Gastrocnemius medialis (tissue), 4 donors: ENCODE measurements around the gene SNCA. TPM values are rescaled to one million over a fixed set of nuclear protein-coding genes. Genes with fewer than 3 reads are reported as not detected.

Source experiments
- ATAC-seq, 2 donors: fragments of 150-250 bp; one replicate each; pipeline ENCODE4 v1.9.1; 2016
- DNase-seq, 2 donors: peaks; one replicate each; pipeline ENCODE4 v3.0.0-alpha.2; 2019
- H3K27ac ChIP-seq, 4 donors: fragments of 200-600 bp; sonication (generic); 1 replicate in 1 of 4; 2 replicates in 3 of 4; pipeline ENCODE4 v1.5.1; 2016 to 2018; ENCODE audit warnings: mild to moderate bottlenecking in 2 of 4, moderate library complexity in 1 of 4
- H3K27me3 ChIP-seq, 3 donors: fragments of 200-600 bp; sonication (generic) in 2 of 3; 1 replicate in 1 of 3; 2 replicates in 2 of 3; pipeline versions ENCODE4 v1.5.1 to v1.6.0; 2016 to 2019; ENCODE audit warnings: mild to moderate bottlenecking in 1 of 3, moderate library complexity in 1 of 3
- H3K36me3 ChIP-seq, 2 donors: fragments of 200-600 bp; sonication (generic) in 1 of 2; one replicate each; pipeline ENCODE4 v1.5.1; 2017 to 2018
- H3K4me1 ChIP-seq, 2 donors: fragments of 200-600 bp; sonication (generic) in 1 of 2; one replicate each; pipeline ENCODE4 v1.5.1; 2016 to 2017; ENCODE audit warnings: mild to moderate bottlenecking in 2 of 2
- H3K4me3 ChIP-seq, 4 donors: fragments of 200-600 bp; sonication (generic) in 3 of 4; 1 replicate in 1 of 4; 2 replicates in 3 of 4; pipeline ENCODE4 v1.5.1; 2016 to 2019; ENCODE audit warnings: mild to moderate bottlenecking in 2 of 4
- H3K9me3 ChIP-seq, 3 donors: fragments of 200-600 bp; sonication (generic) in 2 of 3; 1 replicate in 1 of 3; 2 replicates in 2 of 3; pipeline ENCODE4 v1.5.1; 2016 to 2019
- POLR2A ChIP-seq, 2 donors: fragments of 450-650 bp; IDR thresholded peaks; one replicate each; pipeline ENCODE4 v1.6.1; 2017; ENCODE audit warnings: antibody characterized with exemption in 2 of 2, mild to moderate bottlenecking in 2 of 2, moderate library complexity in 2 of 2
- in situ Hi-C, 4 donors: fragments of 200-750 bp; cut with MboI; loops; one replicate each; pipeline versions ENCODE4 v1.15.0 to v1.8.0; 2017; ENCODE audit warnings: low sequenced_read_pairs in 4 of 4
- intact Hi-C: fragments of 100-400 bp; cut with DNase I; formaldehyde crosslinking; loops from one replicate; pipeline ENCODE4 v1.15.1; 2023; ENCODE audit warnings: low total_unique reads
- total RNA-seq, 4 donors: library from RNA; depleted of rRNA; stranded (reverse); fragments of >200 nt; gene quantifications; one replicate each; pipeline versions ENCODE4 v1.1.0 to v1.2.3, GENCODE V29; 2016
- TF ChIP-seq, protein P1 (sequence below), 5 experiments: fragments of 450-650 bp in 3 of 5; fragments of 200-600 bp in 2 of 5; sonication (generic) in 2 of 5; IDR thresholded peaks in 4 of 5; conservative IDR thresholded peaks in 1 of 5; 1 replicate in 4 of 5; 2 replicates in 1 of 5; pipeline ENCODE4 v1.5.1; 2016 to 2019; ENCODE audit warnings: antibody characterized with exemption in 5 of 5, mild to moderate bottlenecking in 3 of 5, moderate library complexity in 3 of 5

SNCA gene
- total RNA-seq, 4 donors from 2014 or later: 0.73 to 1.7 (median 1.1) TPM; not detected in 1

DNA sequence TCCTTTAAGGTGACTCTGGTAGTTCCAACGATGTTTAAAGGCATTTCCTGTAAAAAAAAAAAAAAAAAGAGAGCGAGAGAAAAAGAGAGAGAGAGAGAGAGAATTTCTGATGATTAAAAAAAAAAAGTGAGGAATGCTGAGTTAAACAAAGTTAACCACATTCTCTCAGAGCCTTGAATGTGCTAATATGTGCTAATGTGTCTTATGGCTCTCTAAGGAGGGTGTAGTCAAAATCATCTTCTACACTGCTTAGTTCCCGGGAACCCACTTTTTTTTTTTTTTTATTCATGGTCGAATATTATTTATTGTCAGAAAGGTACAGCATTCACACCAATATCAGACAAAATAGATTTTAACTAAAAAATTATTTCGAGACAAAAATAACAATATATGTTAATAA, 111.7 kb downstream of the SNCA start:
- H3K27ac ChIP-seq: no peak overlapping the region
- no peaks in the 10 kb centered on the region for H3K27me3 ChIP-seq
- ATAC-seq (no peak), DNase-seq (no peak)
- in situ Hi-C loops: no loop called here
- H3K9me3 ChIP-seq: no peaks in the 10 kb centered on the region
- no peaks in the 10 kb centered on the region for H3K4me1 ChIP-seq
- no peaks in the 10 kb centered on the region for H3K36me3 ChIP-seq
- TF ChIP-seq, protein P1, sequence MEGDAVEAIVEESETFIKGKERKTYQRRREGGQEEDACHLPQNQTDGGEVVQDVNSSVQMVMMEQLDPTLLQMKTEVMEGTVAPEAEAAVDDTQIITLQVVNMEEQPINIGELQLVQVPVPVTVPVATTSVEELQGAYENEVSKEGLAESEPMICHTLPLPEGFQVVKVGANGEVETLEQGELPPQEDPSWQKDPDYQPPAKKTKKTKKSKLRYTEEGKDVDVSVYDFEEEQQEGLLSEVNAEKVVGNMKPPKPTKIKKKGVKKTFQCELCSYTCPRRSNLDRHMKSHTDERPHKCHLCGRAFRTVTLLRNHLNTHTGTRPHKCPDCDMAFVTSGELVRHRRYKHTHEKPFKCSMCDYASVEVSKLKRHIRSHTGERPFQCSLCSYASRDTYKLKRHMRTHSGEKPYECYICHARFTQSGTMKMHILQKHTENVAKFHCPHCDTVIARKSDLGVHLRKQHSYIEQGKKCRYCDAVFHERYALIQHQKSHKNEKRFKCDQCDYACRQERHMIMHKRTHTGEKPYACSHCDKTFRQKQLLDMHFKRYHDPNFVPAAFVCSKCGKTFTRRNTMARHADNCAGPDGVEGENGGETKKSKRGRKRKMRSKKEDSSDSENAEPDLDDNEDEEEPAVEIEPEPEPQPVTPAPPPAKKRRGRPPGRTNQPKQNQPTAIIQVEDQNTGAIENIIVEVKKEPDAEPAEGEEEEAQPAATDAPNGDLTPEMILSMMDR (IDR thresholded peaks at IDR 0.05 in 4 of 5, conservative IDR thresholded peaks at IDR 0.05 in 1 of 5): no peak
- TF ChIP-seq POLR2A (IDR thresholded peaks at IDR 0.05): no peak
- intact Hi-C loops: no loop called here
- no peak overlapping the region for H3K4me3 ChIP-seq

DNA sequence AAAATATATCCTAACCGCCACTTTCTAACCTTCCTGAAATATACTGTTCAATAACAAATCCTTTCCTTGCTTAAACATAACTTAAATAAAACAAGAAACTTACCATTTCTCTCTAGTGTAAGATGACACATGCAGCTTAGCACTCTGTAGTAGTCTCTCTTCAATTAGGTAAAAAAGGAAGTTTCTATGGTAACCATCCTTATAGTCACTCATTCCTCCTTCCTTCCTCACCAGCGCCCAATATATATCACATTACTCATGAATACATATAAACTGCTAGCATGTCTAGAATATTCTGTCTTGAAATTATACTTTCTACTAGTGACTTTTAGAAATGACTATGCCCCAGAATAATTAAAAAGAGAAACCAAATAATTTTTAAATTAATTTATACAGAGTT, 112.2 kb downstream of the SNCA start:
- H3K36me3 ChIP-seq: no peaks in the 10 kb centered on the region
- H3K4me3 ChIP-seq: no peak overlapping the region
- in situ Hi-C loops: no loop called here
- intact Hi-C loops: no loop called here
- H3K27me3 ChIP-seq: no peaks in the 10 kb centered on the region
- H3K4me1 ChIP-seq: no peaks in the 10 kb centered on the region
- H3K9me3 ChIP-seq: no peaks in the 10 kb centered on the region
- DNase-seq (no peak), ATAC-seq (no peak)
- no peak overlapping the region for H3K27ac ChIP-seq
- TF ChIP-seq POLR2A (IDR thresholded peaks at IDR 0.05): no peak
- TF ChIP-seq, protein P1 (IDR thresholded peaks at IDR 0.05 in 4 of 5, conservative IDR thresholded peaks at IDR 0.05 in 1 of 5): no peak

DNA sequence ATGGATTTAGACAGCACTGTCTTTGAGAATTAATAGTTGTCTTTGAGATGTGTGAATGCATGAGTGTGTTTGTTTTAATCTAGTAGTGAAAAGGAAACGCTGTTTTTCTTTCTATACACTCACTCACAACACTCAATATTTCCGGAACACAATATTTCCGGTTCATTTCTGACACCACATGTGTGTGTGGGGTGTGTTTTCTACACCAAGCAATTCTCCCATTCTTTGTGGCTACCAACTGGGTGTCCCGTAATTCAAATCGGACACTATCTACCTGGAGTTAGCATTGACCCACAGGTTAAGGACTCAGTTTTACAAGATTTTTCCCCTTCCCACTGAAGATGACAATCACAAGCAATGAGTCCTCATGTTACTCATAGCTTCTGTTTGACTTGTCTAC, 113.9 kb downstream of the SNCA start:
- no peak for DNase-seq
- in situ Hi-C loops (no loop called here), intact Hi-C loops (no loop called here)
- H3K9me3 ChIP-seq: no peaks in the 10 kb centered on the region
- H3K27ac ChIP-seq: no peak overlapping the region
- no peaks in the 10 kb centered on the region for H3K36me3 ChIP-seq
- ATAC-seq: no peak
- H3K4me3 ChIP-seq: no peak overlapping the region
- no peaks in the 10 kb centered on the region for H3K27me3 ChIP-seq
- no peaks in the 10 kb centered on the region for H3K4me1 ChIP-seq
- no peak for TF ChIP-seq POLR2A (IDR thresholded peaks at IDR 0.05)
- TF ChIP-seq, protein P1 (IDR thresholded peaks at IDR 0.05 in 4 of 5, conservative IDR thresholded peaks at IDR 0.05 in 1 of 5): no peak

DNA sequence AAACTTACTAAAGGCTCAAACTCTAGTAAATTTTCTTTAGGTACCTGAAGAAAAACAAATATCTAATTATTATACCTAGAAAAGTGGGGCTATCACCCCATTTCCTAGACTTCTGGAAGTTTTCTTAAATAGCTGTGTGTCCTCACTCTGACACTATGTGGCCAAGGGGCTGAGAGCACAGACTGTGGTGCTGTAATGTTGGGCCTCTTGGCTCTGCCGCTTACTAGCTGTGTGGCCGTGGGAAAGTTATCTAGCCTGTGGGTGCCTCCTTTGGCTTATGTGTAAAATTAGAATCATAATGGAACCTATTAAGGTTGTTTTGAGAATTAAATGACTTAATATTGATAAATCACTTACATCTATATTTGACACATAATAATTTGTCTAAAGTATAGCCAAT, 114.4 kb downstream of the SNCA start:
- H3K4me3 ChIP-seq: no peak overlapping the region
- TF ChIP-seq, protein P1 (IDR thresholded peaks at IDR 0.05 in 4 of 5, conservative IDR thresholded peaks at IDR 0.05 in 1 of 5): no peak
- no peak for TF ChIP-seq POLR2A (IDR thresholded peaks at IDR 0.05)
- H3K4me1 ChIP-seq: no peaks in the 10 kb centered on the region
- in situ Hi-C loops (no loop called here), intact Hi-C loops (no loop called here)
- H3K27ac ChIP-seq: no peak overlapping the region
- no peaks in the 10 kb centered on the region for H3K27me3 ChIP-seq
- no peaks in the 10 kb centered on the region for H3K36me3 ChIP-seq
- H3K9me3 ChIP-seq: no peaks in the 10 kb centered on the region
- DNase-seq (no peak), ATAC-seq (no peak)

DNA sequence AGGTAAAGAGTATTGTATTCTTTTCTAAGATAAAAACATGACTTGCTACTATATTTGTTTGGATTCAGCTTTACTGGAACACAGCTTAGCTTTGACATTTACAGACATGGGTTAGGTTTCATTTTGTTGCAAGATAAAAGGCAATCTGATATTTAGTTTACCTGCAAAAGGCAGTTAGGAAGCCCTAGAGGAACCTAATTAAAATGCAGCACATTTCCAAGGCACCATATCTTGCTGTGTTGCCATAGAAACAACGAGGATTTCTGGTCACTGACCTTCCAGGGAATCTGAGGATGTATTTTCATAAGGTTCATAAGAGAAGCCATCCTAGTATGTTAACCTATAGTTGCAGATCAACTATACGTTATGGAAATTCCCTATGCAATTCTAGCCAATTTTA, 116.0 kb downstream of the SNCA start:
- in situ Hi-C loops (no loop called here), intact Hi-C loops (no loop called here)
- Histone ChIP-seq H3K4me1 (no peaks in the 10 kb centered on the region), H3K36me3 (no peaks in the 10 kb centered on the region), H3K9me3 (no peaks in the 10 kb centered on the region), H3K27me3 (no peaks in the 10 kb centered on the region), H3K4me3 (no peak overlapping the region), H3K27ac (no peak overlapping the region)
- TF ChIP-seq POLR2A (IDR thresholded peaks at IDR 0.05): no peak
- TF ChIP-seq, protein P1 (IDR thresholded peaks at IDR 0.05 in 4 of 5, conservative IDR thresholded peaks at IDR 0.05 in 1 of 5): no peak
- ATAC-seq (no peak), DNase-seq (no peak)
